GM20000 (cell line): ENCODE data around the gene ZP2.
"Not testable (repeated sequence)": the region's sequence is repeated elsewhere in the genome, so short reads cannot be mapped to it uniquely, and the experiment has no call there.

ENCODE experiments used
- DNase-seq: peaks from one replicate; pipeline ENCODE4 v3.0.0; 2012; ENCODE audit warnings: low spot score
- TF ChIP-seq, protein P1 (sequence below): IDR thresholded peaks from 2 replicates; pipeline ENCODE4 v1.5.1; 2012; ENCODE audit warnings: mild to moderate bottlenecking, control low read depth; ENCODE audit errors: extremely low read depth, missing control alignments

Gene ZP2

DNA sequence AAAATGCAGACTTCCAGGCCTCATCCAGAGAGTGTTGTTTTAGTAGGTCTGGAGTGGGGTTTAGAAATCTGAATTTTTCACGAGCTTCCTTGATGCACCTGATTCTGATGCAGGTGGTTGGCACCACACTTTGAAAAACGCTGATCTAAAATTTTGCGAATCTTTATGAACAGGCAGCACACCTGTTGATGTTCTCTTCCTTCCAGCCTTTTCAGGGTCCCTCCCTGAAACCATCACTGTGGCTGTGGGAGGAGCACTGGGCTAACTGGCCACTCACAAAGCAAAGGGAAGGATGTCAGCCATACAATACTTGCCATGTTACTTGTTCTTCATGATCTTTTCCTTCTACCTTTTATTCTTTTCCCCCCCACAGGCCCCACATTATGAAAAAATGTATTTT, 38.7 kb downstream of the ZP2 start:
- TF ChIP-seq, protein P1, sequence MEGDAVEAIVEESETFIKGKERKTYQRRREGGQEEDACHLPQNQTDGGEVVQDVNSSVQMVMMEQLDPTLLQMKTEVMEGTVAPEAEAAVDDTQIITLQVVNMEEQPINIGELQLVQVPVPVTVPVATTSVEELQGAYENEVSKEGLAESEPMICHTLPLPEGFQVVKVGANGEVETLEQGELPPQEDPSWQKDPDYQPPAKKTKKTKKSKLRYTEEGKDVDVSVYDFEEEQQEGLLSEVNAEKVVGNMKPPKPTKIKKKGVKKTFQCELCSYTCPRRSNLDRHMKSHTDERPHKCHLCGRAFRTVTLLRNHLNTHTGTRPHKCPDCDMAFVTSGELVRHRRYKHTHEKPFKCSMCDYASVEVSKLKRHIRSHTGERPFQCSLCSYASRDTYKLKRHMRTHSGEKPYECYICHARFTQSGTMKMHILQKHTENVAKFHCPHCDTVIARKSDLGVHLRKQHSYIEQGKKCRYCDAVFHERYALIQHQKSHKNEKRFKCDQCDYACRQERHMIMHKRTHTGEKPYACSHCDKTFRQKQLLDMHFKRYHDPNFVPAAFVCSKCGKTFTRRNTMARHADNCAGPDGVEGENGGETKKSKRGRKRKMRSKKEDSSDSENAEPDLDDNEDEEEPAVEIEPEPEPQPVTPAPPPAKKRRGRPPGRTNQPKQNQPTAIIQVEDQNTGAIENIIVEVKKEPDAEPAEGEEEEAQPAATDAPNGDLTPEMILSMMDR = no peak
- DNase-seq = no peak

DNA sequence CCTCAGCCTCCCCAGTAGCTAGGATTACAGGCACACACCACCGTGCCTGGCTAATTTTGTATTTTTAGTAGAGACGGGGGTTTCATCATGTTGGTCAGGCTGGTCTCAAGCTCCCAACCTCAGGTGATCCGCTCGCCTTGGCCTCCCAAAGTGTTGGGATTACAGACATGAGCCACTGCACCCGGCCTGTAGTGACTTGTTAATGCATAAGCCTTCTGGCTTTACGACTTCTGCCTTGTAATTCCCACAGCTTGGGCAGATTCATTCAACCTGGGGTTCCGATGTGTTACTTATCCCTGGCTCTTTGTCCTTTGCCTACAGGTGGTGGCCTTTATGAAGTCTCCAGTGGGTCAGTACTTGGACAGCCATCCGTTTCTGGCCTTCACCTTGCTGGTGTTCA, 41.3 kb downstream of the ZP2 start:
- not testable (repeated sequence) for DNase-seq

DNA sequence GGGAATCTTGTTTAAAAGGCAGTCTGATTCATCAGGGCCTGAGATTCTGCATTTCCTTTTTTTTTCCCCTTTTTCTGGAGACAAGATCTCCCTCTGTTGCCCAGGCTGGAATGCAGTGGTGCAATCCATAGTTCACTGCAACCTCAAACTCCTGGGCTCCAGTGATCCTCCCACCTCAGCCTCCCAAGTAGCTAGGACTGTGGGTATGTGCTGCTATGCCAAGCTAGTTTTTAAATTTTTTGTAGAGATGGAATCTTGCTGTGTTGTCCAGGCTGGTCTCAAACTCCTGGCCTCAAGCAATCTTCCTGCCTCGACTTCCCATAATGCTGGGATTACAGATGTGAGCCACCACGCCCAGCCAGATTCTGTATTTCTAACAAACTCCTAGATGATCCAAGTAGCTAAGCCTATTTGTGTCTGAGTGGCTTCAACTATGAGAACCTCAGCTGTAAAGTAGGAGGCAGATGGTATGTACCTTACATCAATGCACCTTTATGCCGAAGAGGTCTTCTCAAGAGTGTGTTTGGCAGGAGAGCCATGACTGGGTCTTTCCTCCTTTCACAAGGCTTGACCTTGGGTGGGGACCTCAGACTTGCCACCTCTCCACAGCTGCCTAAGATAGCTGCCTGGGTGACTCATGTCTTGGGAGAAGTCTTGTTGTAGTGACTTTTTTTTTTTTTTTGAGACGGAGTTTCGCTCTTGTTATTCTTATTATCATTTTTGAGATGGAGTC, 42.0 kb downstream of the ZP2 start:
- DNase-seq = no peak
- TF ChIP-seq, protein P1 = no peak

DNA sequence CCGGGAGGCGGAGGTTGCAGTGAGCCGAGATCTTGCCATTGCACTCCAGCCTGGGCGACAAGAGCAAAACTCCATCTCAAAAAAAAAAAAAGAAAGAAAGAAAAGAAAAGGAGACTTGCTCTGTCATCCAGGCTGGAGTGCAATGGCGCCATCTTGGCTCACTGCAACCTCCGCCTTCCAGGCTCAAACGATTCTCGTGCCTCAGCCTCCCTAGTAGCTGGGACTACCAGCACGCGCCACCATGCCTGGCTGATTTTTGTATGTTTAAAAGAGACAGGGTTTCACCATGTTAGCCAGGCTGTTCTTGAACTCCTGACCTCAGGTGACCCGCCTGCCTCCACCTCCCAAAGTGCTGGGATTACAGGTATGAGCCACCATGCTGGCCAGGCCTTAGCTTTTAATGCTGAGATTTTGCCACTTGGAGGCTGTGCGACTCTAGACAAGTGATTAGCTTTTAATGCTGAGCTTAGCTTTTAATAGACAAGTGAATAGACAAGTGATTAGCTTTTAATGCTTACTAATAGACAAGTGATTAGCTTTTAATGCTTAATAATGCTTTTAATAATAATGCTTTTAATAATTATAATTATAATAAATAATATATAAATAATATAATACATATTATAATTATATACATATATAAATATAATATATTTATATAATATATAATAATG, 43.3 kb downstream of the ZP2 start:
- TF ChIP-seq, protein P1 = no peak

DNA sequence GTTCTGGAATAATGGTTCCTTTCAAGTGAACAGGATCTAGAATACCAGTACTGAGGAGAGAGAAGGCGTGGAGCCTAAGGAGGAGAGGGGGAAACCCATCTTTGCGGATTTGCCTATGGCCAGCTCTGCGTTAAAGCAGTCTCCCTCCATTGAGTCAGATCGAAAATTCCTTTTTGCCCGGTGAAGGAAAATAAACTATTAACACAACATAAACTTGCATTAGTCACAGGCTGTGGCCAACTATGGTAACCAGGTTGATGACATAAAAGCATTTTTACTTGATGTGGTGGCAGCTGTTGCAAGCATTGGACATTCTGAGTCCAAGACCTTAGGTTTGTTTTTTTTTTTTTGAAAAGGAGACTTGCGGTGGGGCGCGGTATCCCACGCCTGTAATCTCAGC, 44.0 kb downstream of the ZP2 start:
- no peak for DNase-seq
- TF ChIP-seq, protein P1 = no peak

More for the DNA sequence above, 43.3 kb downstream of the ZP2 start:
- DNase-seq = no peak

DNA sequence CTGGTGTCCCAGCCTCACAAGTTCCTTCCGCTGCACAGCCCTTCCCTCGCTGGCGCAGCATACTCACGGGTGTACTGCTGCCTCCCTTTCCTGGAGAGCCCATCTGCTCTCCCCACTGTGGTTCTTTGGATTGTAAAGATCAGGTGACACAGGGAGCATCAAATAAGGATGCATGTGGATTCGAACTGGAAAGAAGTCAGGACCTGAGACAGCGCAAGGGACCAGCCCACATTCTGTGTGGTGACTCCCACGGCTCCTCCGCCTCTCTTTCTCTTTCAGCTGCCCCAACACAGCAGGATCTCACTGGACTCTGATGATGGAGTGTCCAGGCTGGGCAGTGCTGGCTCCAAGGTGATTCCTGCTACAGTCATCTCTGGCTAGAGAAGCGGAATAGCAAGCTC, 44.8 kb downstream of the ZP2 start:
- no peak for DNase-seq
- TF ChIP-seq, protein P1 = no peak

DNA sequence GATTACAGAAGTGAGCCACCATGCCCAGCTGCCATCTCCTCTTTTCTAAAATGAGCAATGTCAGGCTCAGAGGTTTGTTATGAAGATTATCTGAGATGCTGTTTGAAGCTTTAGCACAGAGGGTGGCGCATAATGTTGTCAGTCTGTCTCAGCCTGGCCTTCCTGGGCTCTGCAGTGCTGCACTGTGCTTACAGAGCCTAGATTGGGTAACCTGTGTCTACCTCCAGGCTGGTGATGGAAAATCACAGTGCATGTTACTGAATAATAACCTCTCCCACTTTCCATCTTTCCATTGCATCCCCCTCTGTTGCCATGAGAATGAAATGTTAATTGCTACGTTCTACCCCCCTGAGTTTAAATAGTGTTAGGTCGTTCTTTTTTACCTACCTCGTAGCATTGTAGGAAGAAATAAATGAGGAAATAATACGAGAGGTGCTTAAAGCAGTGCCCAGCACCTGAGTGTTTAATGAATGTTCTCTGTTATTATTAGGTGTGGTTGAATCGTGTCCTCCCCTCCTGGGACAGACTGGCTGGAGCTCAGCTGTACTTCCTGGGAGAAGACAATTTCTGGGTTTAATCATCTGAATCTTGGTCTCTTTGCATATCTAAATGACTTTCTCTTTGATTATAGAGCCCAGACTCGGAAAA, 46.7 kb downstream of the ZP2 start:
- TF ChIP-seq, protein P1 = no peak
- DNase-seq = no peak

DNA sequence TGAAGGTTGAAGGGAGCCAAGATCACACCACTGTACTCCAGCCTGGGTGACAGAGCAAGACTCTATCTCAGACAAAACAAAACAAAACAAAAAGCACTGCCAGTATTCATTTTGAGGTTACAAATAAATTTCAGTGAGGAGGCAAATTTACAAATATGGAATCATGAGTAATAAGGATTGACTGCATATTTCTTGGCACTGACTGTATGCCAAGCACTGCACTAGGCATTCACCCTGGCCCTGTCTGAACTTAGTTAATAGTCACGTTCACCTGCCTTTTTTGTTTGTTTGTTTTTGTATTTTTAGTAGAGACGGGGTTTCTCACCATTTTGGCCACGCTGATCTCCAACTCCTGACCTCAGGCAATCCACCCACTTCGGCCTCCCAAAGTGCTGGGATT, 47.8 kb downstream of the ZP2 start:
- TF ChIP-seq, protein P1 = no peak
- no peak for DNase-seq
